Measurements from ENCODE around the gene HOXA7.
A peak's percentile ranks its signal among the peaks of the same experiment; 100 is the strongest.

Gene HOXA7

DNA sequence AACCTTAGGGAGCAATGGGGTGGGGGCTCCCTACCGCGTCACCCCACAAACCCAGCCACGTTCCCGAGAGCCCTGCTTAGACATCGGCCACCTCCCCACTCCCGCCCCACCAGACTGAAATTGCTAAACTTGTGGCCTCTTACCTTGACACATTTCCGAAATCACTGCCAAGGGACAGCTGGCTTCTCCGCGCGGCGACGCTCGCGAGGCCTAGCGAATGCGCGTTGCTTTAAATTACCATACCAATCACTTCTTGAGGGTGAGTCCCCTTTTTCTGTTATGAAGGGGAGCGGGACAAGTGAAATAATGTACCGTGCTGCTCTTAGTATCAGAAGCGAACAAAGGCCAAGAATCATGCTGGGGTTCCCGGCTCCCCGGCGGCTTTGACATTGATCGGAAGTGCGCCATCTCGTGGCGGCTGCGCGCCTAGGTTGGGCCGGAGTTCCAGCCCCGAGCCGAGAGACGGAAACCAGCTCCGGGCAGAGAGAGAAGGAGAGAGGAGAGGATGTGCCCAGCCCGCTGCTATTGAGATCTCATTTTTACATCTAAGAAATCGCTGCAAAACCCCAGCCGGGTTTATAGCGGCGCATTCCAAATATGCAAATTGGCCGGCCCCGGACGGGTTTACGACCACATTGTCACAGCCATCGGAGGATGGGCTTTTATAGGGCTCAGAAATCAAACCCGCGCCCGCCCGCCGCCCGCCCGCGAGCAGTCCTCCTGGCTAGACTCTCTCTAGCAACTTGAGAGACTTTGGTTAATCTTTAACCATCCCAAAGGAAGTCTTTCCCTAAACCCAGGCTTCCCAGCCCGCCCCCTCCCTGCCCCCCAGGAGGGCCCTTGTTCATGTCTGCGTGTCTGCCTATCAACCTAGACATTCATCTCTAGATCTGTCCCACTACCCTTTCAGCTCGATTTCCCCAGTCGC, 23.3 kb upstream of the HOXA7 start:
- TF ChIP-seq CTCF (conservative IDR thresholded peaks at IDR 0.05; ENCODE audit: low read depth, low read length) = peak; percentile 66
- H3K4me3 ChIP-seq (ENCODE audit: low read depth, low read length) = no peak overlapping the region
- DNase-seq (ENCODE audit: low read depth) = peak; percentile 26

DNA sequence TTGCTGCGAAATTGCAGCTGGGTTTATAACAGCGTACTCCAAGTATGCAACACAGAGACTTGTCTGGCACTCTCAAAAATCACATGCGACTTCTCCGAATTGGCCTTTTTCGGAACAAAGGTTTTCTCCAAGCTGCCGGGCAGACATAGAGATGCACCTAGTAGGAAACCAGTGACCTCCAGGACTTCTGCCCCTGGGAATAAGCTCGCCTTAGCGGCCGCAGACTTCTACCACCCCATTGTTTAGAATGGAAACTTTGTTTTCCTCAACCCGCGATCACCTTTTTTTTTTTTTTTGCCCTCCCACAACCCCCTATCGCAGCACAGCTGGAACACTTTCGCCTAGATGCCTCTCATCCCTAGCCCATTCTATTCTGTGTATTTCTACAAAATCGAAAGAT, 22.6 kb upstream of the HOXA7 start:
- DNase-seq (ENCODE audit: low read depth) = no peak
- TF ChIP-seq CTCF (conservative IDR thresholded peaks at IDR 0.05; ENCODE audit: low read depth, low read length) = no peak
- H3K4me3 ChIP-seq (ENCODE audit: low read depth, low read length) = no peak overlapping the region

DNA sequence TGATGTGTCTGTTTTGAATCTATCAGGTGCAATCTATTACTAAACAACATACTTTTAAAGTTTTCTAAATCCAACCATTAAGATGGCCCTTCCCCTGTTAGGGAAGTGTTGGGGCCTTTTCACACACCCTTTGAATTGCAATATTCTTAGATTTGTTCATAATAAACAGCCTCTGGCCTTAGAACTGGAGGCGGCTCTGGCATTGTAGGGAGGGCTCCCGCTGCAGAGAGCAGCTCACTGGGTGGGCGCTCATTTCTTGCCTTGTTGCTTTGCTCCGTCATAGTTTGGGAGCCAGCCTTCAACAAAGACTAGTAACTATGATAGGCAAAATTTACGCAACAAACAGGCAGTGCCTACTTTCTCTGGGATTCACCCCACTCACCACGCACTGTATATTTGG, 21.9 kb upstream of the HOXA7 start:
- no peak for TF ChIP-seq CTCF (conservative IDR thresholded peaks at IDR 0.05; ENCODE audit: low read depth, low read length)
- no peak for DNase-seq (ENCODE audit: low read depth)
- H3K4me3 ChIP-seq (ENCODE audit: low read depth, low read length) = no peak overlapping the region

DNA sequence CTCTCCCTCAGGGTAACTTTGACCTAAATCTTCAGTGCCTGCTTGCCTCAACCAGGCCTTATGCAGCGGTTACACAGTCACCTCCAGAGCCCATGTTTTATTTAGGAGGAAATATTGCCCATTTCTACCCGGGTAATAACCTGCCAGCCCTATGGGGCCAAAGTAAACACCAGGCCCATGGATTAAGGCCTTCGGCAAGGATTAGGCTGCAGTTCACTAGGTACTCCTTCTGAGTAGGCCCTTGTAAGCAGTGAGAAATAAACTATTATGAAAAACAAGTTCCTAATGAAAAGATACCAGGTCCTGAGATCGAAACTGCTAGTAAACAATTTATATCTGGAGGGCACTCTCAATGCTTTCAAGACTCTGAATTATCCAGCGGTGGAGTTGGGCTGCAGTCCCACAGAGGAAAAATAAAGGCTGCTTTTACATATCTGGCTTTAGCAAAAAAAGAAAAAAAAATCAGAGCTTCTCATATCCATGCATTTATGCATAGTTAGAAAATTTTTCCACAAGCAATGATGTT, 21.4 kb upstream of the HOXA7 start:
- H3K4me3 ChIP-seq (ENCODE audit: low read depth, low read length) = no peak overlapping the region
- no peak for TF ChIP-seq CTCF (conservative IDR thresholded peaks at IDR 0.05; ENCODE audit: low read depth, low read length)

DNA sequence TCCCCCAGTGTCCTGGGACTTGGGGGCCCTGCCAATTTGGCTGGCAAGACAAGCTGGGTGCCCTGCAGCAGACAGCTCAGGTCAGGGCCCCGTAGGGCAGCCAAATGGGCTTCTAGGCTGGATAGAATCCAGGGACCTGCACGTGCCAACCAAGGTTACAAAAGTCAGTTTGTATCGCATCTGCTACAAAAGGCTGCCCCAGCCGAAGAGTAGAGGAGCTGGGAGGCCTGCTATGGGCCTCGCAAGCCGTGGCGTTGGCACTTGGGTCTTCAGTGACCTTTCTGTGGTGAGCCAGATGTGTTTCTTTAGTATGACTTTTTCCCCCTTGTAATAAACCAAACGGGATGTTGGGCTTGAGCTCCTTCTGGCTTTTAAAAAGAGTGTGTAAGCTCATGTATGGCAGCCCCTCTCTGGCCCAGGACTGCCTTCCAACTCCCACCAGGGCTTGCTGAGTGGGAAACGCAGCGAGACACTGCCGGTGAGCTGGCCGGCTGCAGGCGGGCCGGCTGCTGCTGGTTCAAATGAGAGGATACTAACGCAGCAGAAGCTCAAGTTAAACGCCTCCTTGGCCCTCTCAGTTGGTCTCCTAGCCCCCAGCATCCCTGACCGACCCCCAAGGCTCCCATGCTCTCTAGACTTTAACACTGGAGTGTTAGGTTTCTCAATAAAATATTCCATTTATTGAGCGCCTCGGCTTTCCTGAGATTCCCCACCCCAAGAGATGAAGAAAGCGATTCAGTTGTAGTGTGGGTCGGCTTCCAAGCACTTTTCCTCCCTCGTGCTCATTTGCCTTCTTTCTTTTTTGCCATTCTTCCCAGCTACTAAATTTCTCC, 20.7 kb upstream of the HOXA7 start:
- H3K4me3 ChIP-seq (ENCODE audit: low read depth, low read length) = no peak overlapping the region
- TF ChIP-seq CTCF (conservative IDR thresholded peaks at IDR 0.05; ENCODE audit: low read depth, low read length) = no peak
- DNase-seq (ENCODE audit: low read depth) = no peak

More for the DNA sequence above, 21.4 kb upstream of the HOXA7 start:
- no peak for DNase-seq (ENCODE audit: low read depth)

GRCh38 chr7:27176524-27176845, 20.0 kb upstream of the HOXA7 start:
- no peak overlapping the region for H3K4me3 ChIP-seq (ENCODE audit: low read depth, low read length)
- DNase-seq (ENCODE audit: low read depth) = no peak
- TF ChIP-seq CTCF (conservative IDR thresholded peaks at IDR 0.05; ENCODE audit: low read depth, low read length) = no peak

Data from choroid plexus epithelial cell (primary cell).